Measurements from ENCODE around the gene MTPN. TPM values are rescaled to one million over a fixed set of nuclear protein-coding genes. Genes with fewer than 3 reads are reported as not detected.
A peak's percentile ranks its signal among the peaks of the same experiment; 100 is the strongest.

The MTPN gene
- total RNA-seq, 1 donor from 2014 or later = 54.8 TPM

- no peak overlapping the region for H3K9ac ChIP-seq (ENCODE audit: low read depth in 1 of 3, low read length in 3 of 3)
- H3K36me3 ChIP-seq (ENCODE audit: control insufficient read depth in 3 of 3, insufficient read depth in 3 of 3, low read length in 3 of 3) = no peaks in the 10 kb centered on the region
- no peak overlapping the region for H3K4me3 ChIP-seq (ENCODE audit: low read length in 3 of 3)
- no peaks in the 10 kb centered on the region for H3K27me3 ChIP-seq (ENCODE audit: control insufficient read depth in 3 of 3, insufficient read depth in 3 of 3, low read length in 3 of 3)
- no peak overlapping the region for H3K27ac ChIP-seq (ENCODE audit: low read depth, low read length)
- H3K9me3 ChIP-seq (ENCODE audit: control insufficient read depth in 3 of 3, low read length in 3 of 3) = no peaks in the 10 kb centered on the region
- H3K4me1 ChIP-seq (ENCODE audit: control insufficient read depth in 3 of 3, insufficient read depth in 3 of 3, low read length in 3 of 3) = no peaks in the 10 kb centered on the region
Observed at GRCh38 chr7:135918134-135918533, 59.0 kb downstream of the MTPN start.

- Histone ChIP-seq H3K27ac (ENCODE audit: low read depth, low read length) (no peak overlapping the region), H3K9ac (ENCODE audit: low read depth in 1 of 3, low read length in 3 of 3) (no peak overlapping the region), H3K27me3 (ENCODE audit: control insufficient read depth in 3 of 3, insufficient read depth in 3 of 3, low read length in 3 of 3) (no peaks in the 10 kb centered on the region), H3K9me3 (ENCODE audit: control insufficient read depth in 3 of 3, low read length in 3 of 3) (no peaks in the 10 kb centered on the region), H3K36me3 (ENCODE audit: control insufficient read depth in 3 of 3, insufficient read depth in 3 of 3, low read length in 3 of 3) (no peaks in the 10 kb centered on the region), H3K4me1 (ENCODE audit: control insufficient read depth in 3 of 3, insufficient read depth in 3 of 3, low read length in 3 of 3) (no peaks in the 10 kb centered on the region), H3K4me3 (ENCODE audit: low read length in 3 of 3) (no peak overlapping the region)
Observed at GRCh38 chr7:135917721-135918120, 59.4 kb downstream of the MTPN start.

- H3K9ac ChIP-seq (ENCODE audit: low read depth in 1 of 3, low read length in 3 of 3) = no peak overlapping the region
- H3K27ac ChIP-seq (ENCODE audit: low read depth, low read length) = no peak overlapping the region
- no peaks in the 10 kb centered on the region for H3K27me3 ChIP-seq (ENCODE audit: control insufficient read depth in 3 of 3, insufficient read depth in 3 of 3, low read length in 3 of 3)
- no peak overlapping the region for H3K4me3 ChIP-seq (ENCODE audit: low read length in 3 of 3)
- H3K36me3 ChIP-seq (ENCODE audit: control insufficient read depth in 3 of 3, insufficient read depth in 3 of 3, low read length in 3 of 3) = no peaks in the 10 kb centered on the region
- H3K4me1 ChIP-seq (ENCODE audit: control insufficient read depth in 3 of 3, insufficient read depth in 3 of 3, low read length in 3 of 3) = peaks cover 0 to 3% (median 0%) of the 10 kb centered on the region in 3 donors
- H3K9me3 ChIP-seq (ENCODE audit: control insufficient read depth in 3 of 3, low read length in 3 of 3) = no peaks in the 10 kb centered on the region
Observed at GRCh38 chr7:135914346-135914745, 62.8 kb downstream of the MTPN start.

DNA sequence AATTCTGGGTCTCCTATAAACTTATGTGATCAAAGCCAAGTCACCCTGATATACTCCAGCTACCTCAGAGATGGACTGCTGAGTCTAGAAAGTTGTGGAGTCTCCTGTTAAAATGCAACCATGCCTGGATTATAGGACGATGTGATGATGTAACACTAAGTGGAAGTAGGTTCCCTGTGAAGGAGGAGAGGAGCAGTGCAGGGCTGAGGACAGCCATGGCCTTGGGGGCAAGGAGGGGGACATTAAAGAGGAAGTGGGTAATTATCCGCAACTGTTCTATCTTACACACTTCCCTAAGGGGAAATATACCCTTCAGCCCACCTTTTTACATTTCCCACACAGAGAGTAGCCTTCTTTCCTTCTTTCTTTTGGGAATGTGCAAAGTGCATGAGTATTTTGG, 63.8 kb downstream of the MTPN start:
- H3K36me3 ChIP-seq (ENCODE audit: control insufficient read depth in 3 of 3, insufficient read depth in 3 of 3, low read length in 3 of 3) = no peaks in the 10 kb centered on the region
- no peaks in the 10 kb centered on the region for H3K27me3 ChIP-seq (ENCODE audit: control insufficient read depth in 3 of 3, insufficient read depth in 3 of 3, low read length in 3 of 3)
- H3K4me3 ChIP-seq (ENCODE audit: low read length in 3 of 3) = no peak overlapping the region
- H3K4me1 ChIP-seq (ENCODE audit: control insufficient read depth in 3 of 3, insufficient read depth in 3 of 3, low read length in 3 of 3) = peaks cover 0 to 3% (median 0%) of the 10 kb centered on the region in 3 donors
- H3K9ac ChIP-seq (ENCODE audit: low read depth in 1 of 3, low read length in 3 of 3) = no peak overlapping the region
- no peaks in the 10 kb centered on the region for H3K9me3 ChIP-seq (ENCODE audit: control insufficient read depth in 3 of 3, low read length in 3 of 3)
- no peak overlapping the region for H3K27ac ChIP-seq (ENCODE audit: low read depth, low read length)

DNA sequence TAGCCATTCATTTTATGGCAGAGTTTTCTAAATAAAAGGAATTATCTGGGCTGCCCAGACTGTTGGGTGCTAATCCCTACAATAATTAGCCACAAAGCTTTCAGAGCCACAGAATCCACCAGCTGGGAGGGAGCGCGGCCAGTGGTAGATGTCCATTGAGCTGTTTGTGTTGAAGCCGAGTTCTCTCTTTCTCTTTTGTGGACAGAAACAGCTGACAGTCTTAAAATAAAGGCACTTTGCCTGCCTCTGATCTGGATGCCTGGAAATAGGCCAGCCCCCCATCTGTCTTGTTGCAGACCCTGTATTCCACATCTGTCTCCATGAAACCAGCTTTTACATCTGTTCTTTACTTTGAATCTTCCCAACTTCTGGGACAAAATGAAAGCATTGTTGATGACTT, 66.1 kb downstream of the MTPN start:
- H3K27ac ChIP-seq (ENCODE audit: low read depth, low read length) = peak overlapping the region; percentile 7
- peaks cover 0 to 3% (median 0%) of the 10 kb centered on the region in 3 donors for H3K4me1 ChIP-seq (ENCODE audit: control insufficient read depth in 3 of 3, insufficient read depth in 3 of 3, low read length in 3 of 3)
- H3K9me3 ChIP-seq (ENCODE audit: control insufficient read depth in 3 of 3, low read length in 3 of 3) = no peaks in the 10 kb centered on the region
- H3K27me3 ChIP-seq (ENCODE audit: control insufficient read depth in 3 of 3, insufficient read depth in 3 of 3, low read length in 3 of 3) = no peaks in the 10 kb centered on the region
- H3K9ac ChIP-seq (ENCODE audit: low read depth in 1 of 3, low read length in 3 of 3) = no peak overlapping the region
- no peak overlapping the region for H3K4me3 ChIP-seq (ENCODE audit: low read length in 3 of 3)
- H3K36me3 ChIP-seq (ENCODE audit: control insufficient read depth in 3 of 3, insufficient read depth in 3 of 3, low read length in 3 of 3) = no peaks in the 10 kb centered on the region

GRCh38 chr7:135910393-135911036, 66.6 kb downstream of the MTPN start:
- H3K4me3 ChIP-seq (ENCODE audit: low read length in 3 of 3) = no peak overlapping the region
- no peaks in the 10 kb centered on the region for H3K27me3 ChIP-seq (ENCODE audit: control insufficient read depth in 3 of 3, insufficient read depth in 3 of 3, low read length in 3 of 3)
- peaks cover 0 to 3% (median 0%) of the 10 kb centered on the region in 3 donors for H3K4me1 ChIP-seq (ENCODE audit: control insufficient read depth in 3 of 3, insufficient read depth in 3 of 3, low read length in 3 of 3)
- H3K27ac ChIP-seq (ENCODE audit: low read depth, low read length) = no peak overlapping the region
- no peaks in the 10 kb centered on the region for H3K36me3 ChIP-seq (ENCODE audit: control insufficient read depth in 3 of 3, insufficient read depth in 3 of 3, low read length in 3 of 3)
- no peak overlapping the region for H3K9ac ChIP-seq (ENCODE audit: low read depth in 1 of 3, low read length in 3 of 3)
- H3K9me3 ChIP-seq (ENCODE audit: control insufficient read depth in 3 of 3, low read length in 3 of 3) = no peaks in the 10 kb centered on the region

GRCh38 chr7:135905858-135906257, 71.3 kb downstream of the MTPN start:
- Histone ChIP-seq H3K9ac (ENCODE audit: low read depth in 1 of 3, low read length in 3 of 3) (no peak overlapping the region), H3K9me3 (ENCODE audit: control insufficient read depth in 3 of 3, low read length in 3 of 3) (no peaks in the 10 kb centered on the region), H3K4me3 (ENCODE audit: low read length in 3 of 3) (no peak overlapping the region), H3K27ac (ENCODE audit: low read depth, low read length) (no peak overlapping the region), H3K36me3 (ENCODE audit: control insufficient read depth in 3 of 3, insufficient read depth in 3 of 3, low read length in 3 of 3) (no peaks in the 10 kb centered on the region), H3K4me1 (ENCODE audit: control insufficient read depth in 3 of 3, insufficient read depth in 3 of 3, low read length in 3 of 3) (peaks cover 0 to under 1% (median 0%) of the 10 kb centered on the region in 3 donors), H3K27me3 (ENCODE audit: control insufficient read depth in 3 of 3, insufficient read depth in 3 of 3, low read length in 3 of 3) (no peaks in the 10 kb centered on the region)

DNA sequence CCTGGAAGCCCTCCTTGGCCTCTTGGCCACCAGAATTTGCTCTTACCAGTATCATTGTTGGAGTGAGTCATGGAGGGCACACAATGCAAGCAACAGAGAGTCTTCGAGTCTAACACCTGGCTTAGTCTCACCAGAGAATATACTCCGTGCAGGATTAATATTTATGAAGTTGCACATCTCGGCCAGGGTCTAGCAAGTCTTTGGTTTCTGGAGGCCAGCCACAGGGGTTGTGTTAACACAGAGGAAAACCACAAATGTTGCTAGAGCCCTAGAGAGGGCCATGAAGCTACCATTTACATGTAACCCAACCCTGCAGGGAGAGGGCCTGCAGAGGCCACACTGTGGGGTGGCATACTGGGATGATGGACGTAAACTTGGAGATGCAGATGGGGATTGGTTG, 71.8 kb downstream of the MTPN start:
- no peak overlapping the region for H3K27ac ChIP-seq (ENCODE audit: low read depth, low read length)
- H3K27me3 ChIP-seq (ENCODE audit: control insufficient read depth in 3 of 3, insufficient read depth in 3 of 3, low read length in 3 of 3) = no peaks in the 10 kb centered on the region
- no peak overlapping the region for H3K9ac ChIP-seq (ENCODE audit: low read depth in 1 of 3, low read length in 3 of 3)
- no peaks in the 10 kb centered on the region for H3K9me3 ChIP-seq (ENCODE audit: control insufficient read depth in 3 of 3, low read length in 3 of 3)
- H3K4me1 ChIP-seq (ENCODE audit: control insufficient read depth in 3 of 3, insufficient read depth in 3 of 3, low read length in 3 of 3) = no peaks in the 10 kb centered on the region
- no peaks in the 10 kb centered on the region for H3K36me3 ChIP-seq (ENCODE audit: control insufficient read depth in 3 of 3, insufficient read depth in 3 of 3, low read length in 3 of 3)
- H3K4me3 ChIP-seq (ENCODE audit: low read length in 3 of 3) = no peak overlapping the region

DNA sequence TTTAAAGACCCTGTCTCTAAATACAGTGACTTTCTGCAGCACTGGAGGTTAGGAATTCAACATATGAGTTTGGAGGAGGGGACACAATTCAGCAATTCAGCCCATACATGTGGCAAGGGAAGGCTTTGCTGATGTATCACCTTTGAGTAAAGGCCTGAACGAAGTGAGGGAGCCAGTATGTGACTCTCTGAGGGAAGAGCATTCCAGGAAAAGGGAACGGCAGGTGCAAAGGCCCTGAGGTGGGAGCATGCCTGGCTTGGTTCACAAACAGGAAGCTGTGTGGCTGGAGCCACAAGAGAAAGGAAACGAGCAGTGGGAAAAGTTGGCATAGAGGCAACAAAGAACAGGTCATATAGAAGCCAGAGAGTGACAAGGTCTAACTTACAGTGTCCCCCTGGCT, 72.9 kb downstream of the MTPN start:
- H3K4me1 ChIP-seq (ENCODE audit: control insufficient read depth in 3 of 3, insufficient read depth in 3 of 3, low read length in 3 of 3) = no peaks in the 10 kb centered on the region

GRCh38 chr7:135901585-135902540, 75.3 kb downstream of the MTPN start:
- Histone ChIP-seq H3K9ac (ENCODE audit: low read depth in 1 of 3, low read length in 3 of 3) (no peak overlapping the region), H3K9me3 (ENCODE audit: control insufficient read depth in 3 of 3, low read length in 3 of 3) (no peaks in the 10 kb centered on the region), H3K27ac (ENCODE audit: low read depth, low read length) (no peak overlapping the region), H3K4me1 (ENCODE audit: control insufficient read depth in 3 of 3, insufficient read depth in 3 of 3, low read length in 3 of 3) (no peaks in the 10 kb centered on the region), H3K36me3 (ENCODE audit: control insufficient read depth in 3 of 3, insufficient read depth in 3 of 3, low read length in 3 of 3) (no peaks in the 10 kb centered on the region), H3K4me3 (ENCODE audit: low read length in 3 of 3) (no peak overlapping the region), H3K27me3 (ENCODE audit: control insufficient read depth in 3 of 3, insufficient read depth in 3 of 3, low read length in 3 of 3) (no peaks in the 10 kb centered on the region)

More for the DNA sequence above, 72.9 kb downstream of the MTPN start:
- no peak overlapping the region for H3K27ac ChIP-seq (ENCODE audit: low read depth, low read length)
- H3K27me3 ChIP-seq (ENCODE audit: control insufficient read depth in 3 of 3, insufficient read depth in 3 of 3, low read length in 3 of 3) = no peaks in the 10 kb centered on the region
- H3K9ac ChIP-seq (ENCODE audit: low read depth in 1 of 3, low read length in 3 of 3) = no peak overlapping the region
- no peaks in the 10 kb centered on the region for H3K36me3 ChIP-seq (ENCODE audit: control insufficient read depth in 3 of 3, insufficient read depth in 3 of 3, low read length in 3 of 3)
- H3K4me3 ChIP-seq (ENCODE audit: low read length in 3 of 3) = no peak overlapping the region
- H3K9me3 ChIP-seq (ENCODE audit: control insufficient read depth in 3 of 3, low read length in 3 of 3) = no peaks in the 10 kb centered on the region
